ENCODE data around the gene ALG1.
"Not testable (repeated sequence)": the region's sequence is repeated elsewhere in the genome, so short reads cannot be mapped to it uniquely, and the experiment has no call there.

ALG1 gene

DNA sequence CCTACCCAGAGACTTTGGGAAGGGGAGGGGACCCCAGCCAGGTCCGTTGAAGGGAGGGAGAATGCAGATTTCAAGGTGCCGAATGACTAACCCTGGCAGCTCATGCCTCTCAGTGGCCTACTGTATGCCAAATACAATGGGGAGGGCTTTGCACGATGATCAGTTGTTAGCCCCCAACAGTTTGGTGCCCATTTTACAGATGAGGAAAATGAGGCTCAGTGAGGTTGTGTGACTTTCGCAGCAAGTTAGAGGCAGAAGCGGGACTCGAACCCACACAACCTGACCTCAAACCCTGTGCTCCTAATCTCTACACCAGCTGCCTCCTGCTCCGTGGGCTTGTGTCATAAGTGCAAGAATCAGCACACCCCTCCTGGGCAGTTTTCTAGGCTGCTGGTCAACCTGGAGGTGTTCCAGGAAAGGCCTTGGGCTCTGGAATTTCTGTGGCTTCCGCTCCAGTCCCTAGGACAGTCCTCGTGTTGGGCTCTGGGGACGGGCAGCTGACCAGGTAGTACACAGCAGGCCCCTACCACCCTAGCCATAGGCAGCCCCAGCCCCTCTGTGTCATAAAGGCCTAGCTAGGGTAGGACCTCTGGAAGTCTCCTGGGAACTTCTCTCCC lies 26.0 kb upstream of the ALG1 start:
- DNase-seq, result peak; percentile 32

DNA sequence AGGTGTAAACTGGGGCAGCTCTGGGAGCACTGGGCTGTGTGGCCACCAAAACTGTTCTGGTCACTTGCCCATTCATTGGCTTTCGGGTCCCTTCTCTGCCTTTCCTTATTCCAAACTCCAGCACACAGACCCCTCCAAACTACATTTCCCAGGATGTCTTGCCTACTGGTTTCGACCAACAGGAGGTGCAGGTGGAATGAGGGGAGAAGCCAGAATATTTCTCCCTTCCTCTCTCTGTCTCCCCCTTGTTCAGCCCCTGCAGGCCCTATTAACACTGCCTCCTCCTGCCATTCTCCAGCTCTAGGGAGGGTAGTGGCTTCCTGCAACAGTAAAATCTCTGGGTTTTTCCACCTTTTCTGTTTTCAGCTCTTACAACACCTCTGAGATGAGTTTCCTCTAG lies 24.7 kb upstream of the ALG1 start:
- DNase-seq, result peak; percentile 22

DNA sequence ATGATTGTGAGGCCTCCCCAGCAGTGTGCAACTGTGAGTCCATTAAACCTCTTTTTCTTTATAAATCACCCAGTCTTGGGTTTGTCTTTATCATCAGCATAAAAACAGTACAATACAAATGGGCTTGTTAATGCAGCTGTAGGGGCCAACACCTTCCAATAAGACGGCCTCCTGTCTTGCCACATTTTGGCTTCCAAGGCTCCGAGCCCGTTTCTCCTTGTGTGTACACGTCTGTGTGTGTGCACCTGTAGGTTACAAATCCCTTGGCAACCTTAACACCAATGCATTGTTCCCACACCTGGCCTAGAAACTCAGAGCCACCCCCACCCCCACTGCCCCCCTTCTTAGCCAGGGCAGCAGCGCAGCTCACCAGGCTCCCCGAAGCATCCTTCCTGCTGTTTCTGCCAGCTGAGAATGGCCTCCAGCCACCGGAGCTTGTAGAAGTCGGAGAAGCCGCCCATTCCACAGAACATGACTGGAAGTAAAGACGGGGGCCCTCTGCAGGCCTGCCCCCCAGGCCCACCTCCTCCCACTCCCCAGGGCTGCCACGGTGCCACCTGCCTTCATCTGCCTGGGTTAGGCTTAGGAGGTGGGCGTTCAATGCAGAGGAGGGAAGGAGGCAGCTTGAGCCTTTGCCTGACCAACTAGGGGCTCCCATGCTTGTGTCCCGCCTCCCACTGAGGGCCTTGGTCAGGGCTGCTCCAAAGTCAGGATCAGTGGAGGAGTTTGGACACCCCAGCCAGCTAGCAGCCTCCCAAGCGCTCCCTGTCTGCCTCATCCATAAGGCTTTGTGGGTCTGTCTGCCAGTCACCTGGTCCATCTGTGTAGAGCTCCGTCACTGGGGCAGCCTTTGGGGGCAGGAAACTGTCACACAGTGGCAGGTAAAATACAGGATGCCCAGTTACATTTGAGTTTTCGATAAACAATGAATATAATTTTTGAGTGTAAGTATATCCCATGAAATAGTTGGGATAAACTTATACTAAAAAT lies 16.5 kb upstream of the ALG1 start:
- peak; percentile 33 for DNase-seq

DNA sequence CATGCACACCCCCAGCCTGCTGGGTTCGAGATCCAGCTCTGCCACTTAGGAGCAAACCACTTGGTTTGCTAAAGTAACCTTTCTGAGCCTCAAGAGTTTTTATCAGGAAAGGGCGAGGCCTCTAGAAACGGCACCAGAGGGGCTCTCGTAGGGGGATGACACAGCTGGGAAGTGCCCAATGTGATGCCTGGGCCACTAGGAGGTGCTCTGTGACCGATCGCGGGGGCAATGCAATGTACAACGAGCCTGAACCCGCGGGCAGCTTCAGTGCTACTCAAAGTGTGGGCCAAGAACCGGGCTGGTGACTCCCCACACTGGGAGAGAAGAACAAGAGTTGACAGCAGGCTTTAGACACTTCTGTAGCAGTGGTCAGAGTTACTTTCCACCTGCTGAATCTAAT lies 15.3 kb upstream of the ALG1 start:
- DNase-seq, result peak; percentile 73

DNA sequence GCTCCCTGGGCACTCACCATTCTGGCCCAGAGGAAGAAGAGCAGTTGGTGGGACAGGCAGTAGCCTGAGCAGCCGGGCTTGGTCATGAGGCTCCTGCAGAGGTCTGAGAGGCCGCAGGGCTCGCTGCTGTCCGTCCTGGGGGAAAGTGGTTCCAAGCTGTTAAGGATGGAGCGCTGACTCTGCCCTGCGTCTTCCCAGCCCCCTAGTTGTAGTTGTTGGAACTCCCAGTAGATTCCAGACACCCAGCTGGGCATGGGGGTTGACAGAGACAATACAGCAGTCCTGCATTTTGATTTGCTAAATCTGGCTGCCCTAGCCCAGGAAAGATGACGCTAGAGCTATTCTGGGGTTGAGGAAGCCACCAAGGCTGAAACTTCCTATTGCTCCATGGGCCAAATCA lies 13.2 kb upstream of the ALG1 start:
- DNase-seq, result peak; percentile 87

DNA sequence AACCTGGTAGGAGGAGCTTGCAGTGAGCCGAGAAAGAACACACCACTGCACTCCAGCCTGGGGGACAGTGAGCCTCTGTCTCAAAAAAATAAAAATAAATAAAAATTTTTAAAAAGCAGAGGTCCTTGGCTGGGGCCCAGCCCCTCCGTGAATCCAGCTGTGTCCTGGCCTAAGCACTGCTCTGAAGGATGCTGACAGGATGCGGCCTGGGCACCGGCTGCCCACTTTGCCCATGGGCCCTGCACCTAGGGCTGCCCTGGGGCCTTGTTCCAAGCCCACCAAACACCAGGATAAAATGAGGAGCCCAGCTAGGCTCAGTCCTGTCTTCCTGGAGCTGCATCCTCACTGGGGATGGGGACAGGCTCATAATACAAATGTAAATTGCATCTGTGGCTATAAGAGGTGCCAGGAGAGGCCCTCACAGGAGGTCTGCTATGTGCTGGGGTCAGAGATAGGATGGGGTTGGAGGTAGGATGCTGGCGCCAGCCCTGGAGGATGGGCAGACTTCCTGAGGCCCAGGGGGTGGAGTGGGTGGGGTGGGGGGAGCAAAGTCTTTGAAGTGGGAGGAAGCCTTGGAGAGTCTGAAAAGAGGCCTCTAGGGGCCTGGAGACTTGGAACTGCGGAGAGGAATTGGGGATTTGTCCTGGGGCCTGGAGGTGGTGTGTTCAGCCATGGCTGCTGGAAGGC lies 12.1 kb upstream of the ALG1 start:
- DNase-seq, result no peak

DNA sequence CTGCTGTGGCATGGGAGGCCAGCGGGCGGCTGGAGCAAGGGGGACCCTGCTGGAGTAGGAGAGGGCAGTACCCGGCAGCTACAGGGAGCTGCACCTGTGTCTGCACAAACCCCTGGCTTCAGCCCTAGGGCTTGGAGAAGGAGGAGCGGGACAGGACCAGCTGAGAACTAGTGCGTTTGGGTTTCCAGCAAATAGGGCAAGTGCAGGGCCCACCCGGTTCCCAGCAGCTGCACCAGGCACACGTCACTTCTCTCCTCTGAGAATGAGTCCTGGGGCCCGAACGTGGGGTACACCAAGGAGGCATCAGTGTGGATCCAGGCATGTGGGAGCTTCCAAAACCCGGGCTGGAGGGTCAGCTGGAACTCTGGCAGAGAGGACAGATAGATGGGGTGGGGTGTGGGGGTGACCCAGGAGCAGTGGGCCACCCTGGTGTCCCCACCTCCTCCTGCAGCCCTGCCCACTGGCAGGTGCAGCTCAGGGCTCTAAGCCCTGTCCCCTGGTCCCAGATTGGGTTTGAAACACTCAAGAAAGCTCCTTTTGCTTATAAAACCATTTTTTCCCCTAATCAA lies 11.5 kb upstream of the ALG1 start:
- no peak for DNase-seq

DNA sequence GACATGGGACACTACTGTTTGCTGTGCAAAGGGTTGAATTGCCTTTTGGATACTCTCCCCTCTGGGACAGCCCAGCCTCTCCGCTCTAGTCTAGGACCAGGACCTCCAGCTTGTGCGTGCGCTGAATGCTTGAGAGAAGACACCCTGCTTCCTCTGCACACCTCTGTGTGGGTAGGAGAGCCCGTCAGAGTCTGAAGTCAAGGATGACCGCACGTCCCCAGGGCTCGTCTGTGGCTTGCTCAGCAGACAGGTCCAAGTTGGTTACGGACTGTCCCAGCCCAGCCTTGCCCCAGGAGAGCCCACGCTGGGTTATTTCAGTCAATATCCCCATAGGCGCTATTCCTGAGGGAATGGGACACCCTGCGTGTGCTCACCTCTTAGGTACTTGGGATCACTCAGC lies 9.6 kb upstream of the ALG1 start:
- no peak for DNase-seq

DNA sequence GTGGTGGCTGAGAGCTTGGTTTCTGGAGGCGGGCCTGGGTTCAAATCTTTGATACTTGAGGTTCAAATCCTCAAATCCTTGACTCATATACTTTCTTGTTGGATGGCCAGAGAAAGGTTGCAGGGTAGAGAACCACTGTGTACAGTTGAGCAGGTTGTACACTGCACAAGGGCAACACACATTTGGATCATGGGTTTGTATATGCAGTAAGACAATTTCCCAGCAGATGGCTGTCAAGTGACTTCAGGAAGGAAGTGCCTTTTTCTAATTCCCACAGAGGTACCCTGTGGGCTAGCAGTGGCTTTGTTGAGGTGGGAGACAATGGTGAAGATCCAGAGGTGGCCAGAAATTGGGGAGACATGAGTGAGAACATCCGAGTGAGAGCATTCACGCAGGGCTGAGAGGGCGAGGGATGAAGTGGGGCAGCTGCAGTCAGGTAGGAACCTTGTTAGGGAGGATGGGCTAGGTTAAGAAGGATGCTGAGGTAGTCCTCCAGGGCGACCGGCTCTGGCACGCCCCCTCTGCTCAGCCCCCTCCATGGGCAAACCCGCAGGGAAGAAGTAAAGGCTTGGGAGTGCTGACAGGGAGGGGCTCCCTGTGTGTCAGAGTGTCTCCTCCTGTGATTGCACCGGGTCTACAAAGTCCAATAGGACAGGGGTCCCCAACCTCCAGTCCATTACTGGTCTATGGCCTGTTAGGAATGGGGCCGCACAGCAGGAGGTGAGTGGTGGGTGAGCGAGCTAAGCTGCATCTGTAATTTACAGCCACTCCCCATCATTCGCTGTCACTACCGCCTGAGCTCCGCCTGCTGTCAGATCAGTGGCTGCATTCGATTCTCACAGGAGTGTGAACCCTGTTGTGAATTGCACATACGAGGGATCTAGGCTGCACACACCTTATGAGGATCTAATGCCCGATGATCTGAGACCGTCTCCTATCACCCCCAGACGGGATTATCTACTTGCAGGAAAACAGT lies 8.6 kb upstream of the ALG1 start:
- DNase-seq, result no peak

DNA sequence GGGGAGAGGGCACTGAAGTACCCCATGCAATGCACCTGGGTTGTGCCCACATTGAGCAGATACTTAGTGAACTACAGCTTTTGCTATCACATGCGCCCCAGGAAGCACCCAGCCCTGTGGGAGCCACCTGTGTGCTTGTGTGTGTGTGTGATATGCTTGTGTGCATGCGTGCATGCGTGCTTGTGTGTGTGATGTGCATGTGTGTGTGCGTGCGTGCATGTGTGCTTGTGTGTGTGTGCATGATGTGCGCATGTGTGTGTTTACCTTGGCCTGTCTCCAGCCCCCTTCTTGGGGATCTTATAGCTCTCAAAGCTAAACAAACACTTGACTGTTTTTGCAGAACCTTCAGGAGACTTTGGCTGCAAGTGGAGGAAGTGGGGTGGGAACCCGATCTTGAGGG lies 6.7 kb upstream of the ALG1 start:
- no peak for DNase-seq

DNA sequence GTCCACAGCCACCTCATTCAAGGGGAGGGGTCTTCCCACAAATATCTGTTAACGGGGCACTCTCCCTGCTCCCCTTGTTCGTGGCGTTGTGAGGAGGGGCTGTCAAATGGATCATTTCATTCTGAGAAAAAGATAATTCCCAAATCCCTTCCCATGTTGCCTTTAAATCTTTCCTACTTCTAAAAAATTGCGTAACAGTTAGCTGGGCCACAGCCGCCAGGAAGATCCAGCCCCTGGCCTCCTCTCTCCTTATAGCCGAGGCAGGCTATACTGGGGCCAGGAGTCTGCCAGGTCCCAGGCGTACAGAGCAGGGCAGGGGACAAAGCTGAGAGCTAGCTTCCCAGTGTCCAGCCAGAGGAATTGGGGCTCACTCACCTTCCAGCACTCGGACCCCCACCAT lies 6.3 kb upstream of the ALG1 start:
- no peak for DNase-seq

DNA sequence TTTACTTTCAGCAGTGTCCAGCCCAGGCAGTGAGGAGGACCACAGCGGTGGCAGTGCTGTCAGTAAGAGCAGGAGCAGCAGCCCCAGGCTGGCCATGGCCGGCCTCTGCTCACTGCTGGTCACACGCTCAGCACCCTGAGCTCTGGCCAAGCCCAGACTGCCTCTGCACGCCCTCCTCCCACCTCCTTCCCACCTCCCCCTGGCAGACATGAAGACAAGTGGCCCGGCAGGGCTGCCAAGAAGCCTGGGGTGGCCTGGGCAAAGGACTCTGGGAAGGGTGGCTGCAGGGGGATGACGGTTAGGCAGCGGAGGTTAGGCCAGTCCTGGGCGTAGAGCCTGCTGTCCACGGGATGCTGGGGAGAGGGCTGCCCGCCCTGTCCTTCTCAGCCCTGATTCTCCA lies 5.8 kb upstream of the ALG1 start, which contains the start of gene C16orf89:
Gene C16orf89, minus strand, starts transcription at position 144 of the 400 bp plus-strand sequence. Its CDS starts 48 bp downstream, at position 96.
- DNase-seq, result no peak

DNA sequence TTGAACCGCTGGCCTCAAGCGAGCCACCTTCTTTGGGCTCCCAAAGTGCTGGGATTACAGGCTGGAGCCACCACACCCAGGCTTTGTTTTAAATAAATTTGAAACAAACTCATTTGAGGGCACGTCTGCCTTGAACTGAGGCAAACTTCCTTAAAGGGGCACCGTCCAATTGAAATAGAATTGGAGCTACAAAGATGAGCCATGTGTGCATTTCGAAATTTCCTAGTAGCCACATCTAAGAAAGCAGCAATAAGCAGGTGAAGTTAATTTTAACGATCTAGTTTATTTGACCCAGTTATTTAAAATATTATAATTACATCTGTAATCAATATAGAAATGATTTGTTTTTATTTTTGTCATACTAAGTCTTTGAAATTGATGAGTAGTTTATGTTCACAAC lies 5.1 kb upstream of the ALG1 start:
- no peak for DNase-seq

DNA sequence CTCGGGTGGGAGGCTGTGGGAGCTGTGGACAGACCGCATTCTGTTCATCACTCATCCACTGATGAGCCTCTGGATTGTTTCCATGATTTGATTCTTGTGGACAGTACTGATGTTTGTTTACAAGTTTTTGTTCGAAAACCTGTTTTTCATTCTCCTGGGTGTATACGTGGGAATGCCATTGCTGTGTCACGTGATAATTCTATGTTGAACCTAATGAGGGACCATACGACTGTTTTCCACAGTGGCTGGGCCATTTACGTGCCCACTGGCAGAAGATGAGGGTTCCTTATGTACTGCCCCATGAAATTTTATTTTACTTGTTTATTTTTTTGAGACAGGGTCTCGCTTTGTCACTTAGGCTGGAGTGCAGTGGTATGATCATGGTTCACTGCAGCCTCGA lies 2.6 kb upstream of the ALG1 start:
- no peak for DNase-seq

DNA sequence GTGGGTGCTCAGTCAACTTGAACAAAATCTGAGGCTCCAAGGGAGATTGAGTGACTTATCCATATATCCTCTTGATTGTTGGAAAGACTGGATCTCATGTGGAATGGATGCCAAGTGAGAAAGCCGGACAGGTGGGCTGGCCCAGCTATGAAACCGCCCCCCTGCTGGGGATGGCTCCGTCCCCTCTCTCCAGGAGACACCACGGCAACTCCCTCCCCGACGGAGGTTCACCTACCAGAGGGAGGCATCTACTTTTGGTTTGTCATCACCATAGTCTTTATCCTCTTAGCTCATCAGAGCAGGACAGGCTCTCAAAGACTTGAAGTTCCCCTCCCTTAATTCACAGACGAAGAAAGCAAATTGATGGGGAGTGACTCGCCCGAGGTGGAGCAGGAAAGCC lies 1.8 kb upstream of the ALG1 start:
- no peak for DNase-seq

DNA sequence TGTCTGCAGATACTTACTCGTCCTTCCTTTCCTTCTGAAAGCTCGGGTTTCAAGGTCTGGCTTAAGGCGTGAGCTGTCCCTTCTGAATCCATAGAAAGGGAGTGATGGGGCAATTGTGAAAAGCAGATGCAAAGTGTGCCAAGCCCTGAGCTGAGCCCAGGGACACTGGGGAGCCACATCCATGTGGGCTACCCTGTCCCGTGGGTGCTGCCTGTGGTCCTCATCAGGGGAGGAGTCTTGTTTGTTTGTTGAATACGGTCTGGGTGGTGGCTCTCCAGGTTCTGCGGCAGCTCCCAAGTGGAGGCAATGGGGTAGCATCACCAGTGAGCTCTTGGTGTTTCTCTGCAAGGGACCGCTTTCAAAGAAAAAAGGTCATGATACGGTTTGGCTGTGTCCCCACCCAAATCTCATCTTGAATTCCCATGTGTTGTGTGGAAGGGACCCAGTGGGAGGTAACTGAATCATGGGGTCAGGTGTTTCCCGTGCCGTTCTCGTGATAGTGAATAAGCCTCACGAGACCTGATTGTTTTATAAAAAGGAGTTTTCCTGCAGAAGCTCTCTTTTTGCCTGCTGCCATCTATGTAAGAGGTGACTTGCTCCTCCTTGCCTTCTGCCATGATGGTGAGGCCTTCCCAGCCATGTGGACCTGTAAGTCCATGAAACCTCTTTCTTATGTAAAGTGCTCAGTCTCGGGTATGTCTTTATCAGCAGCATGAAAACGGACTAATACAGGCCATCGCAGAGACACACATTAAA lies 1.0 kb upstream of the ALG1 start:
- DNase-seq, result no peak

DNA sequence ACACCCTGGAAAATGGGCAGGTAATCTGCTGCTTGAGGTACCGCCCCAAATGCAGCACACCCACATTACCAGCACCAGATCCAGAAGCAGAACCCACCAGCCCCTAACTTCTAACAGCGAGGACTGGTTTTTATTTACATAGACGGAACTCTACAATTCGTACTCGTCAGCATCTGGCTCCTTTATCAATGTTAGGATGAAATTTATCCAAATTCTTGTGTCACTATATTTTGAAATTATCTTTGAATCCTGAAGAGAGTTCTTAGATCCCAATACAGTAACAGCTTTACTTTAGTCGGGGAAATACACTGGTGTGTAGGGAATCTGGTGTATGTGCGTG lies 332 bp upstream of the ALG1 start:
- no peak for DNase-seq

DNA sequence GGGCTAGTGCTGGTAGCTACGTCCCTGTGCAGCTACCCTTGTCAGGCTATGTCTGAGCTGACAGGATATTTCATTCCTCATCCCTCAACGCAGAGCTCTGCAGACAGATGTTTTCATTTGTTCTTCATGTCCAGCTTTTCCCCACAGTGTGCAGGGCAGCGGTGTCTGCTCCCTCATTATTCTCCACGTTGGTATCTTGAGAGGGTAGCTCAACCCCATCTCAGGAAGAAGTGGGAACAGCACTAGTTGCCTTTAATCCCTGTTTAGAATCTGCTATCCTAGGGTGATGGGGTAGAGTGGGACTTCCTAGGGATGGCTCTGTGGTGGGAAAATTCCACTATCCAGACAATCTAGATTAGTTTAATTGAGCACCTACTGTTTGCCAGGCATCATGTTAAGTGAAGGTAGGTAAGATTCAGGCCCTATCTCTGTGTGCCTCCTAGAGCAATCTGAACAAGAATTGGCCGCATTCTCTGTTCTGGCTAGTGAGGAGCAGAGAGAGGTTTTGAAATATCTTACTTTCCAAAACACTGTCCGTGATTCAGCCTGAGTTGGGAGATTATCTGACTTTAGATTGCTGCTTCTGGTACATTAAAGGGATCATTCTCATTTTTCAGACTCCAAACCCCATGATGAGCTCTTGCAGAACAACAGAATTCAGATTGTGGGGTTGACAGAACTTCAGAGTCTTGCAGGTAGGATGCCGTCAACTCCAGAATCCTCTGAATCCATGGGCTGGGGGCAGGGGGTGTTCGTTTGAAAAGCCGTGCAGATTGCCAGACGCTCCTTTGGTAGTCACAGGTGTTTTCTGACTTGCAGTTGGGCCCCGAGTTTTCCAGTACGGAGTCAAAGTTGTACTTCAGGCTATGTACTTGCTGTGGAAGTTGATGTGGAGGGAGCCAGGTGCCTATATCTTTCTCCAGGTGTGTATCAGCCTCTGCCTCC lies 963 bp downstream of the ALG1 start:
- peak; percentile 31 for DNase-seq

DNA sequence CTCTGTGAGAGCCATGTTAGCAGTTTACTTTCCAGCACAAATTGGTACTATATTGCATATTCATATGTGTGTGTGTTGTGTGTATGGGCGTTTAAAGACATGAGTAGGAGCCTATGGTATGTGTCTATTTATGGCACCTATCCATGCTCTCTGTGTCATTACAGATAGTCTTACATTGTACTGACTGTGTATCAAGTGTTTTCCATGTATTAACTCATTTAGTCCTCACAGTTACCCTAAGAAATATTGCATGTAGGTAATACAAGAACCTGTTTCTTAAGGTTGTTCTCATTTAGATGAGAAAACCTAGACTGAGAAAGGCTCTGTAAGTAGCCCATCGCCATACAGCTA lies 1.6 kb downstream of the ALG1 start:
- DNase-seq, result no peak

DNA sequence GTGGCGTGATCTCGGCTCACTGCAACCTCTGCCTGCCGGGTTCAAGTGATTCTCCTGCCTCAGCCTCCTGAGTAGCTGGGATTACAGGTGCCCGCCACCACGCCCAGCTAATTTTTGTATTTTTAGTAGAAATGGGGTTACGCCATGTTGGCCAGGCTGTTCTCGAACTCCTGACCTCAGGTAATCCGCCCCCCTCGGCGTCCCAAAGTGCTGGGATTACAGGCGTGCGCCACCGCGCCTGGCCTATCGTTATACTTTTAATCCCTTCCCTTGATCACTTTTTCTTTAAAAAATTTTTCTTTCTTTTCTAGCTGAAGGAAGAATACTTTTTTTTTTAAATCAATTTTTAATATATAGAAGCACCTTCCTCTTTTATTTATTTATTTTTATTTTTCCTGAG lies 2.1 kb downstream of the ALG1 start:
- not testable (repeated sequence) for DNase-seq

Data from islet precursor cell (in vitro differentiated cells).